OCI-M2 (cell line): ENCODE measurements around the gene RGS17.

ENCODE experiments used
- DNase-seq: peaks from one replicate; lab custom pipeline; 2025; ENCODE audit not compliant: unreplicated experiment; lab: John Stamatoyannopoulos, UW

The RGS17 gene

GRCh38 chr6:153085239-153085638 lies 45.8 kb downstream of the RGS17 start:
- no peak for DNase-seq

- DNase-seq, result no peak
These were observed 46.7 kb downstream of the RGS17 start for GRCh38 chr6:153084393-153084792.

GRCh38 chr6:153083869-153084268 lies 47.2 kb downstream of the RGS17 start:
- DNase-seq, result no peak

GRCh38 chr6:153081914-153082313 lies 49.2 kb downstream of the RGS17 start:
- DNase-seq, result no peak

- DNase-seq, result no peak
These were observed 54.7 kb downstream of the RGS17 start for GRCh38 chr6:153076431-153076830.

- DNase-seq, result no peak
These were observed 56.3 kb downstream of the RGS17 start for GRCh38 chr6:153074761-153075160.

GRCh38 chr6:153073841-153074240 lies 57.2 kb downstream of the RGS17 start:
- DNase-seq, result no peak

- DNase-seq, result no peak
These were observed 60.3 kb downstream of the RGS17 start for GRCh38 chr6:153070756-153071155.

- no peak for DNase-seq
These were observed 61.2 kb downstream of the RGS17 start for GRCh38 chr6:153069897-153070296.

- no peak for DNase-seq
These were observed 65.9 kb downstream of the RGS17 start for GRCh38 chr6:153065222-153065621.

GRCh38 chr6:153063936-153064335 lies 67.1 kb downstream of the RGS17 start:
- DNase-seq, result no peak

- DNase-seq, result no peak
These were observed 68.6 kb downstream of the RGS17 start for GRCh38 chr6:153062516-153062915.

GRCh38 chr6:153059757-153060156 lies 71.3 kb downstream of the RGS17 start:
- no peak for DNase-seq

GRCh38 chr6:153059311-153059710 lies 71.8 kb downstream of the RGS17 start:
- DNase-seq, result no peak

GRCh38 chr6:153058909-153059308 lies 72.2 kb downstream of the RGS17 start:
- no peak for DNase-seq

GRCh38 chr6:153058291-153058690 lies 72.8 kb downstream of the RGS17 start:
- DNase-seq, result no peak

GRCh38 chr6:153056308-153056707 lies 74.8 kb downstream of the RGS17 start:
- DNase-seq, result no peak

GRCh38 chr6:153051801-153052200 lies 79.3 kb downstream of the RGS17 start:
- no peak for DNase-seq

- no peak for DNase-seq
These were observed 82.5 kb downstream of the RGS17 start for GRCh38 chr6:153048631-153049030.

GRCh38 chr6:153047386-153047785 lies 83.7 kb downstream of the RGS17 start:
- DNase-seq, result no peak

GRCh38 chr6:153045271-153045670 lies 85.8 kb downstream of the RGS17 start:
- DNase-seq, result no peak

- DNase-seq, result no peak
These were observed 86.8 kb downstream of the RGS17 start for GRCh38 chr6:153044295-153044694.

- DNase-seq, result no peak
These were observed 87.4 kb downstream of the RGS17 start for GRCh38 chr6:153043719-153044118.
